ENCODE data around the gene PRPH.

DNA sequence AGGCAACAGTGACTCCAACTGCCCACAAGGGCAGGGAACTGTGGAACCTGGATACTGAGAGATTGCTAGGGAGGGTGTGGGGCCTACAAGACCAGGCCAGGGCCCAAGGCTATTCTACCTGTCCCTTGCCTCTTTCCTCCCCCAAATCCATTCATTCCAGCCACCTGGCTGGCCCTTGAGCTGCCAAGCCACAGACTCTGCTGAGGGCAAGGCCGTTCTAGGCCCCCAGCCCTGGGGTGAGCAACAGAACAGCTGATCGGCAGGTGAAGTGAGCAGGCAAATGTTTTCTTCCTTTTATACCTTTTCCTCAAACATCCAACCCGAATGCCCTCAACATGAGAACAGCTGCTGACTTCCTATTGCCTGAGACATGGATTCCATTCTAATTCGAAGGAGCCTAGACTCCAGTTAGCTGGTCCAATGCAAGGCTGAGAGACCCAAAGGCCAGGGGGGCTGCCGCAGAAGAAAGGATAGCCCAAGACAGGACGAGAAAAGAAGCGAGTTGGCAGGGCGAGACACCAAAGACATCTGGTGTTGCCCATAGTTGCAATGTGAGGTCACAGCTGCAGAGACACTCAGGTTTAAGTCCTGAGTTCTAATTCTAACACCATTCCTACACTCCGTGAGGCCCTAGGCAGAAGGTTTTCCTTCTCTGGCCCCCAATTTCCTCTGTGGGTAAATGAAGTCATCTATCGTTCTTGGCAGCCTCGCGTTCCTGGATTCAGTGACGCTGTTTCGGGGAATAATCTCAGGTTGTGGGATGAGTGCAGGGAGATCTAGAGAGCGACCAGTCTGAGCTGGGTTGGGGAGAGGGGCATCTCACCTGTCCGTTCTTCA is 40.4 kb downstream of the PRPH start:
- TF ChIP-seq, protein P1, sequence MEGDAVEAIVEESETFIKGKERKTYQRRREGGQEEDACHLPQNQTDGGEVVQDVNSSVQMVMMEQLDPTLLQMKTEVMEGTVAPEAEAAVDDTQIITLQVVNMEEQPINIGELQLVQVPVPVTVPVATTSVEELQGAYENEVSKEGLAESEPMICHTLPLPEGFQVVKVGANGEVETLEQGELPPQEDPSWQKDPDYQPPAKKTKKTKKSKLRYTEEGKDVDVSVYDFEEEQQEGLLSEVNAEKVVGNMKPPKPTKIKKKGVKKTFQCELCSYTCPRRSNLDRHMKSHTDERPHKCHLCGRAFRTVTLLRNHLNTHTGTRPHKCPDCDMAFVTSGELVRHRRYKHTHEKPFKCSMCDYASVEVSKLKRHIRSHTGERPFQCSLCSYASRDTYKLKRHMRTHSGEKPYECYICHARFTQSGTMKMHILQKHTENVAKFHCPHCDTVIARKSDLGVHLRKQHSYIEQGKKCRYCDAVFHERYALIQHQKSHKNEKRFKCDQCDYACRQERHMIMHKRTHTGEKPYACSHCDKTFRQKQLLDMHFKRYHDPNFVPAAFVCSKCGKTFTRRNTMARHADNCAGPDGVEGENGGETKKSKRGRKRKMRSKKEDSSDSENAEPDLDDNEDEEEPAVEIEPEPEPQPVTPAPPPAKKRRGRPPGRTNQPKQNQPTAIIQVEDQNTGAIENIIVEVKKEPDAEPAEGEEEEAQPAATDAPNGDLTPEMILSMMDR (IDR thresholded peaks at IDR 0.05), result no peak
- TF ChIP-seq POLR2AphosphoS5 (IDR thresholded peaks at IDR 0.05), result no peak
- TF ChIP-seq POLR2A (IDR thresholded peaks at IDR 0.05), result no peak
